Activated naive CD4-positive, alpha-beta T cell treated with Interleukin-2 at 50 U/mL for 16 hours (primary cell): ENCODE results near the gene CHMP4A.

Source experiments
- DNase-seq: peaks from one replicate; pipeline ENCODE4 v3.0.0-alpha.2; 2020

The CHMP4A gene

GRCh38 chr14:24194873-24195185 is 18.5 kb downstream of the CHMP4A start:
- DNase-seq = no peak

DNA sequence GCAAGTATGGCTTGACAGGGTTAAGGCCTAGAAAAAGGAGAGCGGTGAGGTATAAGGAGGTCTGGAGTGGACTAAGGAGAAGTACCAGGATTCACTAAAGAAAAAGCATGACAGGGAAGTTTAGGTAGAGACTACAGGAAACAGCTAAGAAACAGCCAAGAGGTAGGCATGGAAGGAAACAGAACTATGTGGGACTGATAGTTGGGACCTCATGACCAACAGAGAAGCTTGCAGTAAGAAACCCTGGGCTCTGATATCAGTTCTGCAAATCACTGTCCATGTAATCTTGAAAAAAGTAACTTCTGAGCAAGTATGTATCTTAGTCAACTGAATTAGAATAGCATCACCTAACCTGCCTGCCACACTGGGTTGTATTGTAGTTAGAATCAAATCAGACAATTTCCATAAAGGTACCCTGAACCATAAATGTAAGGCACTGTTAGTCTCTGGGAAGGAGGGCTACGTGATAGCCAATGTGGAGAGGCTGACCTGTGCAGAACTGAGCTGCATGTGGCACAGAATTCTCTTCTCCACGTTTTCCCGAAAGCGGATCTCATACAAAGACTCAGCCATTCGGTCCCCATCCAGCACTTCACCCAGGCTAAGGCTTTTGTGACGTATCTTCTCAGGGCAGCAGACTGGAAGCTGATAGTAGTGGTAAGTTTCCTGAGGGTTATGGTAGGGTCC is 19.0 kb downstream of the CHMP4A start:
- no peak for DNase-seq

GRCh38 chr14:24192933-24193332 is 20.4 kb downstream of the CHMP4A start:
- DNase-seq = no peak

DNA sequence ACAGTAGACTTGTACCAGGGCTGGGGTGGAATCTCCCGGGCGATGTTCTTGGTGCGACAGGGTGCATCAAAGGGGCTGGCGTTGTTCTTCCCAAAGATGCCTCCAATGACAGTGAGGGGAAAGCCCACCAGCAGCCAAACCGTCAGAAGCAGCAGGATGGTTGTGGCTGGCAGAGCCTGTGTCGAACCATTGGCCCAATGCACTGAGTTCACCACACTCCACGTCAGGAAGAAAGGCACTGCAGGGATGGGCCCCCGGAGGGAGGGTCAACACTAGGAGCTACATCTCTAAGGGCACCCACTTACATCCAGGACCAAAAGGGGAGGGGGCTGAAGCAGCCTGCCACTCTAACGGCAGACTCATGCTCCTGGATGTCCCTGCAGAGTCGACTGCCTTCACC is 22.9 kb downstream of the CHMP4A start:
- no peak for DNase-seq

DNA sequence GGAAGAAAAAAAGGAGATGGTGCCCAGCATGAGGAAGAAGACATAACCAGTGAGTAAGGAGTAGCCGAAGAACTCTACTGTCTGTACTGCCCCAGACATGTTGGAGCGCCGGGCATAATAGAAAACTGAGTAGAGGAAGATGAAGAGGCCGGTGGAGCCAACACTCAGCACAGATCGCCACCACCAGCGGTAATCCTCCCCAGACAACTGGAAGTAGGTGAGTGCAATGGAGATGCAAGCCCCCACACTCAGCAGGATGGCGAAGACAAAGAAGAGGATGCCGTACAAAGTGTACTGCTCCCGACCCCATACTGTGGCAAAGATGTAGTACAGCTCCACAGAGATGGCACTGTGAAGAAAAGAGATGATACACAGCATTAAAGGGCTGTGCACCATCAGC is 23.8 kb downstream of the CHMP4A start:
- no peak for DNase-seq

DNA sequence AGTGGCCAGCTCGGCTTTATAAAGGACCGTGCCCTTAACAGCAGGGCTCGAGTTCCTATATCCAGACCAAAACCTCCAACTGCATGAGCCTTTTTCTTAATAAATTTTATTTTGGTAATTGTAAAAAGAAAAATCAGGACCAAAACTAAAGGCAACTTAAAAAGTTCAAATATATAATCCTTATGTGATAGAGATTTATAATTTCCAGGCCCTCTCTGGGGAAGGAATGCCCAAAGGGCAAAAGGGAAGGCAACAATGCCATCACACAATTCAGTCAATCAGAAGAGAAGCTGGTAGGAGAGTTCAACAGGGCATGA is 24.3 kb downstream of the CHMP4A start:
- no peak for DNase-seq

DNA sequence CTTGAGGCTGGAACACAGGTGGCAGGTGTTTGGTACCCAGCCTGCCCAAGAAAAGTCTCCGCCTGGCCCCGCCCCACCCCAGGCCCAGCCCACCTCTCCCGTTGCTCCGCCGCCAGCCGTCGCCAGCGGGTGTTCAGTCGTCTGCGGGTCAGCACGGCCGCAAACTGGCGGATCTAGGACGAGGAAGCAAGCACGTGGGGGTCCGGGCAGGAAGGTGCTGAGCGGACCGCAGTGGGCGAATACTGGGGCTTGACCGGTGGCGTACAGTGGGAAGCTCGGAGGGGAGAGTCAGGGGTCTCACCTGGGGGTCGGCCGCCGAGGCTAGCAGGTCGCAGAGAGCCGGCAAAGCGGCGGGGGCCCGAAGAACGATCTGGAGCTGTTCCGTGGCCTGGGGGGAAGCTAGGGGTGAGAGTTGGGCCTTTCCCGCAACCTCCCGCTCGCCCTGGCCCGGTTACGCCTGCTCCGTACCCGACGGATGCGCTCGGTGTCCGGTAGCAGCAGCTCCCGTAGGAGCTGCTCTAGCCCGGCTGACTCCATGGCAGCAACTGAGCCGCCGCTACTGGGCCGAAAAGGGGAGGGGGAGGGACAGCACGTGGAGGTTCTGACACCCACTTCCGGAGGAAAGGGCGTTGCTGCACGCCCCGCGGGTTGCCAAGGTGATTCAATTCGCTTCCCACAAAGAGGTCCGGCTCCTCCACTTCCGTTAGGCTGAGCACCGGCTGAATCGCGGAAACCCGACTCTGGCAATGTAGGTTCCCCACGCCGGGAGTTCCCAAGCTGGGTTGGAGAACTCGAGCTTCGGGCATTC is 24.8 kb downstream of the CHMP4A start, which contains the start of gene IPO4:
TSS of gene IPO4 (minus strand) at position 566 of the 808 bp plus-strand sequence. CDS start at position 537, 29 bp downstream.
- DNase-seq = peak; percentile 95

- no peak for DNase-seq
Measured at GRCh38 chr14:24187539-24187915, 25.8 kb downstream of the CHMP4A start.

GRCh38 chr14:24186831-24187538 is 26.3 kb downstream of the CHMP4A start:
- no peak for DNase-seq

DNA sequence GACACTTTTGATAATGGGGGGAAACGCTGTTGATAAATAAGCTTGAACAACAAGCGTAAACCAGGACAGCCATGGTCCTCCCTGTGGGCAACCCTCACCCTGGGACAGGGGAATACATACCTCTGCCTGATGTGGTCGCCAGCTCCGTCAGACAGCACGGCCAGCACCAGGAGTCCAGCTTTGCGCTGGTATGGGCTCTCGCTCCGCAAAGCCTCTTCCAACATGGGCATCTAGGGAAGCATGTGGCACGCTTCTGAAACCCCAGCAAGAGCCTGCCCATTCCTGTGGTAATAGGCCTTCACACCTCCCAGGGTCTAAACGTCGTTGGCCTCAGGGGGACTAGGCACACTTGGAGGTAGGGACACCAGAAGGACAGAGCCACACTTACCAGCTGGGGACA is 27.5 kb downstream of the CHMP4A start:
- DNase-seq = no peak

DNA sequence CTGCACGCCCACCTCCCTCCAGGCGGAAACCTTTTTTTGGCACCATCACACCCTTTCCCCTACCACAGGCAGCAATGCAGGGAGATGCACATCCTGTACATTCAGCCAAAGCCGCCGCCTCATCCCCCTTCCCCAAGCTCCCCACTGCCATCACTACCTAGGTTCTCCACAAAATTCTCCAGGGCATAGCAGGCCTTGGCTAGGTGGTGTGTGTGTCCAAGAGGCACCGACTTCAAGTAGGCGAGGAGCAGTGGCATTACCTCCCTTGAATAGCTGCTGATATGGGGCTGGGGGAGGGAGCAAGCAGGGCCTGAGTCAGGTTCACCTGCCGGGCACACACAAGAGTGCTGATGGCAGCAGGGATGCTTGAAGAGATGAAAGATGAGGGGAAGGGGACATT is 28.3 kb downstream of the CHMP4A start:
- DNase-seq = no peak

DNA sequence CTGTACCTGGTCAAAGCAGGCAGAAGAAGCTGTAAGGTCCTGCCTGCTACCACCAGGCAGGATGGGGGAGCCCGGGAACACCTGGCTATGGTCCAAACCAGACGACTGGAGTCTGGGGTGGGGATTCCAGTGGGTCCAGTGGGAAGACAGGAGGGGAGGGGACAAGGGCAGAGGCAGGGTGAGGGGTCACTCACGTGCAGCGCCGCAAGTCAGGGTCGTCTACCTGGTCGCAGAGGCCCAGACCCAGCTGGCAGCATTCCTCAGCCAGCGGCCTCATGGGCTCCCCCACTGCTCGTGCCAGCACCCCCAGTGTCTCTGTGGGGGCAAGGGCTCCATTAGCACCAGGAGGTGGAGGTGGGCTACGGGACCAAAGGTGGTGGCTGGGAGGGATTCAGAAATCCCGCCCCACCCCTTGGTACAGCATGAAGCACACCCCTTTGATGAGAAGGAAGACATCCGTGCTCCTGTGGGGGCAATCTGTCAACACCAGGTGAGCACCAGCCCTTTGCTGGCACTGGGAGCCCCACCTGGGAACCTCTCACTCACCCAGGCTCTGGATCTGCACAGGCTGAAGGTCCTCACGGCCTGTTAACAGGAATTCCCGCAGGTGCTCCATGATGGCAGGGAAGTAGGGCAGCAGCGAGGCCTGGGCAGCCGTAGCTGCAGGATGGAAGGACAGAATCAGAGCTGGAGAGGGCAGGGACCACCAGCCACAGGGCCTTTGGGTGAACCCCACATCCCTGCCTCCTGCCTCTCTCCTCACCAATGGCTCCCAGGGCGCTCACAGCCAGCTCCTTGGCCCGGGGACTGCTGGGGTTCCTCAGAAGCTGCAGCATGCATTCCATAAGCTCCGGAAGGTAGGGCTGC is 29.0 kb downstream of the CHMP4A start:
- DNase-seq = no peak

DNA sequence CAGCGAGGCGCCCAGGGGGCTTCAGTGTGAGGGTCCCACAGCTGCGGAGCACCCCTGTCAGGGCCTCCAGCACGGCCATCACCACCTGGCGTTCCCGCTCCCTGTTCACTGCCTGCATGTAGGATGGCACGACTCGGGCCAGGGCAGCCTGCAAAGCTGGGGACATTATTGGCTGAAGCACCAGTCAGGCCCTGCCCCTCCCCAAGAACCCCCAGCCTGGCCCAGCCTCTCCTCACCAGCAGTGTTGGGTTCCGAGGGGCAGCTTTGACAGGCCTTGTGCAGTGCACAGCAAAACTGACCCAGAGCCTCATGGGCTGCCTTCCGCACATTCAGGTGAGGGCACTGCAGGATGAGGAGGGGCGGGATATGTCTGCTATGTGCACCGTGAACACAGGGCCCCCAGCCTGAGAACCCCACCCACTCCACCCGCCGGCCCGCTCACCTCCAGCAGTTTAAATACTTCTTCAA is 30.2 kb downstream of the CHMP4A start:
- DNase-seq = no peak

- no peak for DNase-seq
Measured at GRCh38 chr14:24182110-24182882, 31.0 kb downstream of the CHMP4A start.

- no peak for DNase-seq
Measured at GRCh38 chr14:24181371-24182077, 31.8 kb downstream of the CHMP4A start.

DNA sequence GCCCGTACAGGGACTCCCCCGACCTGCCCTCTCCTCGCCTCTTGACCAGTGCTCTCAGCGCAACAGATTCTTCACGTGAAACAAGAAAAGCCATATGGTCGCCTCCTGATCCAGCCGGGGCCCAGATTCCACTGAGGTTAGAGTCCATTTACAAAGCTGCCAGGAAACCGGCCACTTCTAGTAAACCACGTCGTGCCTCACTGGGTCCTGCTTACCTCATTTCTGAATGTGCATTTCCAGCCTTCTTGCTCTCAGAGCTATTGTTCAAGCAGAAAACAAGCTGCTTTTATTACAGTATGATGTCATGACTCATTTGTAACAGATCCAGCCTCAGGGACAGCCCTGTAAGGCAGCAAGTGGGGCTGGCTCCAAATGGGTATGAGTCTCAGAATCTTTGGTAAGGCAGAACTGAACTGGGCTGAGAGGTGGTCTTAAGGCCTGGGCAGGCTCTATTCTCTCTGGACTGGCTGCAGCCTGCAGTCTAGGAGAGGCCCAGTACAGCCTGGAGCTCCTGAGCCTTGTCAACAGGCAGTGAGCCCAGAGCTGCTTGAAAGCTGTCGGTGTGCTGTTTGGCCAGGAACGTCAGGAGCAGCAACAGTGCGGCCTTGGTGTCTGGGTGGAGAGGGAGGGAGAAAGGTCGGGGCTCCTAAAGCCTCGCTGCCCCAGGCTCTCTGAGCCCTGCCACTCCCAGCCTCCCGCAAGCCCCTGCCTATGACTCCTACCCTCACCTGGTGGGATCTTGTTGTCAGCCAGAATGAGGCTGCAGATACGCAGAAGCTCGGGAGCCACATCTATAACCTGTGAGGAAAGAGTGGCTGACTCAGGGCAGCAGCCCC is 33.1 kb downstream of the CHMP4A start:
- DNase-seq = no peak

DNA sequence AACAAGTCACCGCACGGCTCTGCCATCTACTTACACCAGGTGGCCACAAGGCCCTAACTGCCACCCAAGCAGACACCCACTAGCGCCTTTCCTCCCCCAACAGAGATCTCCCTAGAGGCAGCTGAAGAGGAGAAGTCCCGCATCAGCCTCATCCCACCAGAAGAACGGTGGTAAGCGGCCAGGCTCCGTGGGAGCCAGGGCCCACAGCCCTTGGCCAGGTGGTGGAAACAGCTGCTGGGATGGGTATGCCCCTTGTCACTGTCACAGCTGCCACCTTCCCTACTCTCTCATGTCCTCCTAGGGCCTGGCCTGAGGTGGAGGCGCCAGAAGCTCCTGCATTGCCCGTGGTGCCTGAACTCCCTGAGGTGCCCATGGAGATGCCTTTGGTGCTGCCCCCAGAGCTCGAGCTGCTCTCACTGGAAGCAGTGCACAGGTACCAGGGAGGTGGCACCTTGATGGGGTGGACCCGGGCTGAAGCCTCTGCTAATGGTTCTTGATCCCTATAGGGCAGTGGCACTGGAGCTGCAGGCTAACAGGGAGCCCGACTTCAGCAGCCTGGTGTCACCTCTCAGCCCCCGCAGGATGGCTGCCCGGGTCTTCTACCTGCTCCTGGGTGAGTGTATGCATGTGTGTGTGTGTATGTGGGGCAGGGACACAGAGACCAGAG is 33.9 kb downstream of the CHMP4A start:
- no peak for DNase-seq

DNA sequence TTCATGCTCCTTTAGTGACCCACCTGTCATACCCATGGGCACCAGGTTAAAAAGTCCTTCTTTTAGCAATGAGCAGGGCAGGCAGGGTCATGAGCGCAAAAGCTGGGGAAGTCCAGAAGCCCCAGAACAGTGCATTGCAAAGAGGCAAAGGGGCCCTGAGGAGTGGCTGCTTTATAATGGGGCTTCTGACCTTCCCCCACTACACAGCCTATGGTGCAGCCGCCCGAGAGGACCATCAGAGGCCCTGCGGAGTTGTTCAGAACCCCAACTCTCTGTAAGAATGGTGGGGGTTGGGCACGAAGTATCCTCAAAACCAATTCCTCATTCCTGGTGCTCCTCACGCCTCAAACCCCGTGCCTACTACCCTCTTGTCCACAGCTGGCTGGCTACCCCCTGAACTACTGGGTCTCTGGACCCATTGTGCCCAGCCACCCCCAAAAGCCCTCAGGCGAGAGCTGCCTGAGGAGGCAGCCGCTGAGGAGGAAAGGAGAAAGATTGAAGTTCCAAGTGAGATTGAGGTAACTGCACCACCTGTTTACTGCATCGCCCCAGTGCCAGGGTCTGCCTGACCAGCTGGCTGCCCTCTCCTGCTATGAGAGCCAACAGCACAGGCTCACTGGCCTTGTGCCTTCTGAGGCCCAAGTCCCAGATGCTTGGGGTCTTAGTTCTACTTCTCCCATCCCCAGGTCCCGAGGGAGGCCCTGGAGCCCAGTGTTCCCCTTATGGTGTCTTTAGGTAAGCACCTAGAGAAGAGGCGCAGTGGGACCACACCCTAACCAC is 34.7 kb downstream of the CHMP4A start:
- DNase-seq = no peak

DNA sequence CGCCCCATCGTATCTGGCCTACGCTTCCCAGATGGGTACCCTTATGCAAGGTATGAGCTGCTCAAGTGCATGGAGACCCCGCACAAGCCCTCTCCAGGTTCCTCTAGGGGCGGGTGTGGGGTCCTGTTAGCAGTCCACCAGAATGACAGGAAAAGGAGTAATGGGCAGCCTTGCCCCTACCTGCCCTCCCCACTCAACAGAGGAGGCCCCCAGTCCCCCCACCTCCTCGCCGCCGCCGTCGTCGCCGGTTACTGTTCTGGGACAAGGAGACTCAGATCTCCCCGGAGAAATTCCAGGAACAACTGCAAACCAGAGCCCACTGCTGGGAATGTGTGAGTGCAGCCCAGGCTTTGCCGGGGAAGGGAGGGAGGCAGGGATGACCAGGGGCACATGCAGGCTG is 35.4 kb downstream of the CHMP4A start:
- no peak for DNase-seq
